NCI-H526 (cell line): ENCODE measurements around the gene CPEB3.
"Not testable (repeated sequence)": the region's sequence is repeated elsewhere in the genome, so short reads cannot be mapped to it uniquely, and the experiment has no call there.

ENCODE experiments used
- DNase-seq, 2 experiments: peaks; one replicate each; lab custom pipeline; 2025; lab: John Stamatoyannopoulos, UW

The CPEB3 gene

DNA sequence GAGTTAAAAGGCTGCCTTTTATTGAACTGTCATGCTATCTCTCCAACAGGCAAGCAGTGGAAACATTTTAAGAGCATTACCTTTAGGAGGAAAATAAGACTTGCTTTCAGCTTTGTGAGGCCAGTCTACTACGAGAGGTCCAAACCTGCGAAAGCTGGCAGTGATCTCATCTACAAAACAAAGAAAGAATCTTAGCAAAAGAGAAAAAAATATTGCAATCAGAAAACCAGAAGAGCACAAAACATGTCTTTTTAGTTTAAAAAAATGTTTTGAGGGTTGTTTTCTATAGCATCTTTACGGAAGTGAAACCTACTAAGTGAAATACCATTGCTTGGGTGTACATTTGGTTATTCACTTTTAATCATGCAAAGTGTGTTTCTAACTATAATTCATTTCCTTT is 147.9 kb downstream of the CPEB3 start:
- DNase-seq, result no peak

DNA sequence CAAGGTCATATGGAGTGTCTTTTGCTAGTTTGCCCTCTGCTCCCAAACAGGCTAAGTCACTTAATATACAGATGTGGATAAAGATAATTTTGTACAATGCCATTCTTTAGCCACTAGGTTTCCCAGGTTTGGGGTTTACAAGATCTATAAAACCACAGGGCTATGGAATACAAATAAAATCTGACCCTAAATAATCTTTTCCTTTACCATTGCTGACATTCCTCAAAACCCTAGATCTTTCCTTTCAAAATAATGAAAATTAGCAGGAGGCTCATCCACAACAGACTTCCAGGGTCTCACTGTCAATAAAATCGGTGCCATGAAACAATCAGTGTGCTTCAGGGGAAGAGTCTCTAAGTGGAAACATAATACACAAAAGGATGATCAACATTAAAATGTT is 148.4 kb downstream of the CPEB3 start:
- no peak for DNase-seq

DNA sequence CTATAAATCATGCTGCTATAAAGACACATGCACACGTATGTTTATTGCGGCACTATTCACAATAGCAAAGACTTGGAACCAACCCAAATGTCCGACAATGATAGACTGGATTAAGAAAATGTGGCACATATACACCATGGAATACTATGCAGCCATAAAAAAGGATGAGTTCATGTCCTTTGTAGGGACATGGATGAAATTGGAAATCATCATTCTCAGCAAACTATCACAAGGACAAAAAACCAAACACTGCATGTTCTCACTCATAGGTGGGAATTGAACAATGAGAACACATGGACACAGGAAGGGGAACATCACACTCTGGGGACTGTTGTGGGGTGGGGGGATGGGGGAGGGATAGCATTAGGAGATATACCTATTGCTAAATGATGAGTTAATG is 149.7 kb downstream of the CPEB3 start:
- DNase-seq, result not testable (repeated sequence)

DNA sequence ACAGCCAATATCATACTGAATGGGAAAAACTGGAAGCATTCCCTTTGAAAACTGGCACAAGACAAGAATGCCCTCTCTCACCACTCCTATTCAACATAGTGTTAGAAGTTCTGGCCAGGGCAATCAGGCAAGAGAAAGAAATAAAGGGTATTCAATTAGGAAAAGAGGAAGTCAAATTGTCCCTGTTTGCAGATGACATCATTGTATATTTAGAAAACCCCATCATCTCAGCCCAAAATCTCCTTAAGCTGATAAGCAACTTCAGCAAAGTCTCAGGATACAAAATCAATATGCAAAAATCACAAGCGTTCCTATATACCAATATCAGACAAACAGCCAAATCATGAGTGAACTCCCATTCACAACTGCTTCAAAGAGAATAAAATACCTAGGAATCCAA is 156.8 kb downstream of the CPEB3 start:
- DNase-seq, result not testable (repeated sequence)

DNA sequence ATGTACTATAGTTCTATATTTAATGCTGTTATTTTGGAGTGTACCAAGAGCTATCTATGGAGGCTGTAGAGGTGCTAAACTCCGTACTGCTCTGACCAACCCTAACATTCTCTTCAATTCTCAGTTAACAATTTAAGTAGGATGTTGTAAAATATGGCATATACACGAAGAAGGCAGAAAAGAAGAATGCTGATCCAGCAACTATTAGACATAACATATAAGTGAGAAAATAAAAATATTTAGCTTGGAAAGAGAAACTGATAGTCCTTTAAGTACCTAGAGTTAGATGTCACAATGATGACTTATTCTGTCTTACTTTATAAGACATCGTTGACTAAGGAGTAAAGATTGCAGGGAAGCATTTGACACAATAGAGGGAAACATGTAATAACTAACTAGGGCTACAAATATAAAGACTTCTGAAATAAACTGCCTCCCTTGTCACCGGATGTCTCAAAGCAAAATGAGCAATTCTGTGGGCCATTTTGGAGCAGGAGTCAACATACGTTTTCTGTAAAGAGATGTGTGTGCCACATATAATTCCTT is 159.5 kb downstream of the CPEB3 start:
- no peak for DNase-seq

DNA sequence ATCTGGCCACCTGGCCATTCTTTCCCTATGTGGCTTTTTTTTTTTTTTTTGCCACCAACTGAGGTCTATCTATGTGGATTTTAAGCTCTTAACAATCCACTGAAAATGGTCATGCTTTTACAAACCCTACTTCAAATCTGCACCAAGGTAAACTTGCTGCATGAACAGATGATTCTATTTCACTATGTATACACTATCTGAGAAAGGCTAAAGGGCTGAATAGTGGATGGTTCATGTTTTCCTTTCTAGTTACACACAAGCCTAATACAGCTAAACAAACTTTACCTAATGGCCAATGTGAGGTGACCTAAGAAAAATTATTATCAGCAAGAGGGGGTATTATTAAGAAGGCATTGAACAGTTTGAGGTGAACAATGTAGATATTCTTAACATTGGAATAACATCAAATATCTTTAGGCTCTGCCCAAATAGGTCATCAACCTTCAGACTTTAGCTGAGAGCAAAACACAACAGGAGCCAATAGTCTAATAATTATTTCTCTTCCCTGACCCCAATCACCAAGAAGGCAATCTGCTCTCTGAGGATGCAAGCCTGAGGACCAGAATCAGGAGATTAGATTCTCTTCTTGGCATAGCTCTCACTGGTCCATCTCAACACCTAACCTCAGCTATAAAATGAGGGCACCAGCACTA is 160.1 kb downstream of the CPEB3 start:
- no peak for DNase-seq

DNA sequence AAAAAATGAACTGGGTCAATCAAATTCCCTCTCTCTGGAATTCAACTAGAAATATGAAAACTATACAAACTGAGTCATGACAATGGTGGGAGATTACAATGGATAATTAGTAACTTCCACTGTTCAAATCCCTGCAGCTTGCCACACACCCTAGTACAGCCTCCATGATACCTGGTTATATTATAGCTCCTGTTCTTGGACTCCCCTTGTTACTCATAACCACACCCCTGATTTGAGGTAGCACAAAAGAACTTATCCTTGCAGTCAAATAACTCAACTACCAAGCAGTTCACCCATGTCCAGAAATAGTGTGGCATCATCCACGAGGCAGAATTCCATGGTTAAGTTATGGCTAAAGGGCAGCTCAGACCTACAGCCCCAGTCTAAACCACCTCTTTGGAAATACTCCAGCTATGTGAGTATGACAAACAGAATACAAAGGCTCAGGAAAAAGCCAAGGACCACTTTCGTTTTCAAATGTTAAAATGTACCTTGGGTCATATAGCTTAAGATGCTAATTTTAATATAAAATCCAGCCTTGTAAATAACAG is 164.7 kb downstream of the CPEB3 start:
- DNase-seq, result no peak

DNA sequence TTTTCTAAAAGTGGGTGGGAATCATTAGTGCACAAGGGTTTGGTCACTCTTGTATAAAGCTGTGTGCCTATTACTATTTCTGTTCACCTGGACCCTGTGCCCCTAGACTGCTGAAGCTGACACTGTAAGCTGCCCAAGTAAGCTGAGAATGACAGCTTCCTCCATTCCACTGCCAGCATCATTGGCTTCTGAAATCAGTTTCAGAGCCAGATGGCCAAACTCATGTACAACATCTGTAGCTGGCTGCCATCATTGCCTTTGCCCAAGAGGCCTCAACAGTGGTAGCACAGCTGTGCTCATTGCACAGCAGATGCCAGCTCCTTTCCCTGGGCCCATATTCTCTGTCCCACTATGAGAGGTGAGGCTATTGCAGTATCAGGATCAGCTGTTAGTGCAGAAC is 165.7 kb downstream of the CPEB3 start:
- DNase-seq, result no peak

DNA sequence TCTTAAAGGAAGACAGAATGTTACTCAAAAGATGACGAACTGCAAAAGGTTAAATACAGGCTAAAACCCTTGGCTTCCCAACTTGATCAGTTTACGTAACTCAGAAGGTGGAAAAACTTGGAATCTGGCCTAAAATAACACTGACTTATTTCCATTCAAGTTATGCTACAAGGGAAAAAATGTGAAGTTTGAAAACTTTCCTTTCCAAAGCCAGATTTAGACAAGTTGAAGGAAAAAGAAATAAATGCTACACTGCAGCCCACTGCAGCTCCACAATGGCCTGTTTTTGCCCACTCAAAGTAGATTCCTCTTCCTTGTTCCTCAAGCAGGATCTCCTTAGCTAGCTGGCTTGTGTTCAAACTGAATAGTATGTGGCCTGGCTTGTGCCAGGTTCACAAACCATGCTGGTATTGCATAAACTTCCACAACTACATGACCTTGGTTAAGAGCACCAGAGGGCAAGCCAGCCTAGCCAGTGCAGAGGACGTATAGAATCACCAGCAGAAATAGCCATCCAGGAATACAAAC is 166.2 kb downstream of the CPEB3 start:
- DNase-seq, result no peak

DNA sequence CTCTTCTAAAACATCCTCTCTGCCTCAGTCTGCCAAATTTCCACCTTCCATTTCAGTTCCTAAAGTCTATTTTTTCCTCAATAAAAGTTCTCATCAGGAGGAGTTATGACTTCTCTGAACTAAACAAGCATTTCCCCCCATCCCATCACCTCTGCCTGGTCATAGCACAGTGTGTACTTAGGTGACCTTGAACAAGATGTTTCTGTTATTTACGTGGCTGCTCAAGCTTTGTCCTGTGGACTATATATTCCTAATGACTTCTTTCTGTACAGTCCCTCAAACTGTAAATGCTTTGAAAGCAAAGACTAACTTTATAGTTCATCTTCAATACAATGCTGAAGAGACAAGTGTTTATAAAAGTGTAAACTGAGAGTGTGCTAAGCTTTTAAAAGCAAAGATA is 166.9 kb downstream of the CPEB3 start:
- no peak for DNase-seq

DNA sequence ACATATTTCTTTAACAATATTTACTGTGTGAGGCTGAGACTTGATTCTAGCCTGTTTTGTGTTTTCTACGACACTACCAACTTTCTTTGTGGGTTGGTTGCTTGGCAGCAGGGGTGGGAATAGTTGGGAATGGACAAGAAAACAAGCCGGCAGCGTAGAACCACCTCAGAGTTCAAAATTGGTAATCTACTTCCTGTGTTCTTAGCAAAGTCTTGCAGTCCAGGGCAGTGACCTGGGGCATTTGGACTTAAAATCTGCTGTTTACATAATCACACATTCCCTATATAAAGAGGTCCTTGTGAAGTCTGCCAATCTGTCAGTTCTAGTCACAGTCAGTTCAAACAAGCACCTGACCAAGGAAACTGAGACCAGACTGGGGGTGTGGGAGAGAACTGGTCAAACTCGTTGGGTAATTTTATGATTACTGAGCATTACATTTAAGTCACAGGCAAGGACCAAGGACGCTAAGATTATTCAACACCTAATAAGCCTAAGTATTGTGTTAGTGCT is 167.9 kb downstream of the CPEB3 start:
- no peak for DNase-seq

DNA sequence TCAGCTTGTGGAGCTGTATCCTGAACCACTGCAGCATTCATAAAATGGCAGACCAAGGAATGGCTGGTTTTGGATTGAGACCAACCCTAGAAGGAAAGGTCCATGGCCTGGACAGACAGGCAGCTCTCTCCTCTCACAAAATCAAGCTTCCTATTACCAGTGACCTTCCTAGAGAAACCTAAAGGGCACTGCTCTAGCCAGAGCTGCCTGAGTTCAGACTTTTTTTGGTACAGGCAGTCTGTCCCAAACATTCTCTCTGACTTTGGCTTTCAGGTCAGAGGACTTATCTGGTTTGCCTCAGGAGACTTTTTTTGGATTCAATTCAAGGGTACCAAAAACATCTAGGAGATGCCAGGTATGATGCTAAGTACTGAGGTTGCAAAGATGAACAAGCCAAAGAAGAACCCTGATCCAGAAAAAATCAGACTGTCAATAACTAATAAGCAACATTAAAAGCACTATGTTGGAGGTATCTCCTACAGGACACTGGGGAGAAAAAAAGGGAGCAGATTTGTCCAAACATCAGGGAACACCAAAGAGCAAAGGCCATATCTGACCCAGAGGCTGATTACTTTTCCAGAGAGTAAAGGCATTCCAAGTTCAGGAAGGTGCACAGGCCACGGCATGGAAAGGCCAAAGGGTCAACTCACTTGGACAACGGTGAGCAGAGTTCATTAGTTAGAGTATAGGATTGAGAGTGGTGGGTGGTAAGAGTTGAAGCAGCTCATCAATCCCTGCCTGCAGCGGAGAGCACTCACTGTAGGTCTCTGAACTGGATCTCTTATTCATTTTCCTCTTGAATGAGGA is 169.0 kb downstream of the CPEB3 start:
- DNase-seq, result no peak

DNA sequence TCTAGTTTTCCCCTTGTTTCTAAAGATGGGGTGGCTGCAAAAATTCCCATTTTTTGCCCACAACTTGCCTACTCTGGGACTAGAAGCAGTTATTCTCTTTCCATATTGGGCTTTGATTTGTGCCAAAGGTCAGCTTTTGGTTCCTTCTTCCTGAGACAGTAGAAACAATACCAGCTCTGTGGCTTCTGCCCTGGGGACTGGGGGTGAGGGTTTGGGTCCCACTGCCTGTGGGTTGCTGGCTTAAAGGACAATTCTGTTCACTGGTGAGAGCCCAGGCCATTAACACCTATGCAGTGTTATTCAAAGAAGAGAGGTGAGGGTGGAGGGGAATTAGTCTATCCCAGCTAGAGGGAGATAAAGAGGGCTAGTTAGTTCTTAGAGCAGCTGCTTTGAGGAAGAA is 171.5 kb downstream of the CPEB3 start:
- DNase-seq, result no peak

DNA sequence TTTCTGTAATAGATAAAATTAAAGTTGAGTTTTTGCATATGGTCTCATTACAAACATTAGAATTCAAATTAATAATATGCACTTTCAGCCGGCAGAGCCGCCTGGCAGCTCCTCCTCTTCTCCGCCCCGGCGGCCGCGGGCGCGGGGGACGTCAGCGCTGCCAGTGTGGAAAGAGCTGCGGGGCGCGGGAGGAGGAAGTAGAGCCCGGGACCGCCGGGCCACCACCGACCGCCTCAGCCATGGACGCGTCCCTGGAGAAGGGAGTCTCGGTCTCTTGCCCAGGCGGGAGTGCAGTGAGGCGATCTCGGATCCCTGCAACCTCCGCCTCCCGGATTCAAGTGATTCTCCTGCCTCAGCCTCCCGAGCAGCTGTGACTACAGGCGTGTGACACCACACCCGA is 176.0 kb downstream of the CPEB3 start:
- DNase-seq, result not testable (repeated sequence)

DNA sequence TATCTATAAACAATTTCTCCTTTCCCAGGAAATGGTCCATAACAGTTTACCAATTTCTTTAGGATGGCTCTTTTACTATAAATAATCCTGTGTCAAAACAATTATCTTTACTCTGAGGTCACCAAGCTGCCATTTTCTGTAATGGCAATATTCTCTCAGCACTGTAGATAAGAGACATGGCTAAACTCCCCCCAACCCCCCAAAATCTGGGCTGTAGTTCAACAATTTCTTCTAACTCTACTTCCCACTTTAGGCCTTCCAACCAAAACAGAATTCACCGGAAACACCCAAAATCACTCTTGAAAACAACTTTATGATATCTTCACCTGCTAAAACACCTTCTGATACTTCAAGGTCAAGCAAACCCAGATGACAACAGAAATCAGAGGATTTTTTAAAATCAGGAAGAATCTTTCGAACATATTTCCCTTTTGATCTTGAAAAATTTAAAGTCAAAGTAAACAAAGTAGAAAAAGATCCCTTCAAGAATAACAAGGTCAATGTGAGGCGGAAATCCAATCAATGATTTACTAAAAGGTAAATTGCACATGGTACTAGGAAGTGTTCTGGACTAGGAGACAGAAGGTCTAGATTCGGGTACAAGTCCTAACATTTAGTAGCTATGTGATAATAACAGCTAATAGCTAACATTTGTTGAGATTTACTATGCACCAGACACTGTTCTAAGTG is 176.8 kb downstream of the CPEB3 start:
- no peak for DNase-seq

DNA sequence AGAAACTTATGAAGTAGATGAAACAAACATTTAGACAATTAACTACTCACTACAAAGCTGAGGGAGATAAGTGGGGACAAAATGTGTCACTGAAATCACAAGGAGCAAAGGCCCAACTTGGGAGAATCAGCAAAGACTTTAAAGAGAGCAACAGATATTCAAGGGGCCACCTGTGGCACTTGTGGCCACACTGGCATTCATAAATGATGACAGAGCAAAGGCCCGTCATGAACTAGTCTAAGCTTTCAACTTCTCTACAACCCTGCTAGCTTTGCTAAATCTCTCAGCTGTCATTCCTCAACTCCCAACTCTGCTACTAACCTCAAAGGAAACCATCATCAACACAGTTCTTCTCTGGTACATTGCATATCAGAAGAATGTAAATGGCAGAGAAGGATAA is 178.4 kb downstream of the CPEB3 start:
- DNase-seq, result no peak

DNA sequence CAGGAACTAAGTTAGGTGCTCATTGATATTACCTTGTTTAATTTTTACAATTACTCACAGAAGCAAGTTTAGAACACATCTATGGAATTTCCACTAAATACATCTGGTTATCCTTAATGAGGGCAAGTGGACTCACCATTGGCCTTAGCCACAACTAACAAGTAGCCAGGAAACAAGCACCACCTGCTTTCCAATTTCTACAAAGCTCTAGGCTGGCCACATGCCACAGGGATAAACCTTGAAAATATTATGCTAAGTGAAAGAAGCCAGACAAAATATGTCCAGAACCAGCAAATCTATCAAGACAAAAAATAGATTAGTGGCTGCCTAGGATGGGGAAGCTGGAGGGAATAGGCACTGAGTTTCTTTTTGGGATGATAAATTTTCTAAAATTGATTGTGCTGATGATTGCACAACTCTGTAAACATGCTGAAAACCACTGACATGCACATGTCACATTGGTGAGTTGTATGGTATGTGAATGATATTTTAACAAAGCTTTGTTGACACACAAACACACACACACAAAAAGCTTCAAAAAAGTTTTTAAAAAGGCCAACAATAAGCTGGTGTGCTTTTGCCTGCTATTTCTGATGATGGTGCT is 179.4 kb downstream of the CPEB3 start:
- DNase-seq, result no peak

DNA sequence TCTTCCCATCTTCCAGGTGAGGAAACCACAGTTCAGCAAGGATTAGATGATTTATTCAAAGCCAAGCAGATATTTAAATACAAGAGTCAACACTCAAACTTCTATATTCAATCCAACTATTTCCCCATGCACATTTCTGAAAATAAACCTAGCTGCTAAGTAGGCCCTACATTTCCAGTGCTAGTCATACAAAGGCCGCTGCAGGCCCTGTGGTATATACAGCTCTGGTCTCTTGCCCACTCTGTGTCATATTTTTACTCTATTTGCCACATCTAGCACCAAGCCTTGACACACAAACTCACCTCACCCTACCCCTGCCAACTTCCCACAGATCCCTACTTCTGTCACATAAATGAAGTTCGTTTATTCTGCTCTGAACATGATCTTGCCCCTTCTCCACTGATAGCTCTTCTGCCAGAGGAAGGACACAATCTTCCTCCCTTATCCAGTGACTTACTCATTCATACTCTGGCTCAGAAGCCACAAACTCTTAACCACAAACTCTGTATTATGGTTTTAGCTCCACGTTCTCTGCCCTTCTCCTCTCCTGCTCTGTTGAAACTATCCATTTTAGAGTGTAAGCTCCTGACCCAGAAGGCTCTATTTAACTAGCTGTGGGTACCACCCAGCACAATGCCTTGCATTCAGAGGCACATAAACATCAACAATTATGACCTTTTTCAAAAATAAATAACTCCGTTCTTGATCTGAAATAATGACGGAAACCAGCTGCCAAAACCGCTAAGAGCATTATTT is 180.7 kb downstream of the CPEB3 start:
- no peak for DNase-seq

DNA sequence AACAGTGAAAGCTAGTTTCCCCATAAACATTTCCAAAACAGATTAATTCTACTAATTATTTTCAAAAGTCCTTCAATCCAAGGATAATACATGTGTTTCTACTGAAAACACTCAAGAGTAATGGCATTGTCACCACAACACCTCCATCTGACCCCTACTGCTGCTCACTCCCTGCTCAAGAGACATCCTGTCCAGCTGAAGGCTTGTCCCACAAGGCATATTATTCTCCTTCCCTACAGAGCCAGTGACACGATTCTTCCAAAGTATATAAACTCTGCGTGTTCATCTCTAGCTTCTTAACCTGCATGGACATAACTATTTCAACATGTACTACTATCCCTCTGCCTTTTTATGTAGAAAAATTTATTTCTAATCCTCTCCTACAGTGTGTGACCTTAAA is 182.1 kb downstream of the CPEB3 start:
- no peak for DNase-seq

DNA sequence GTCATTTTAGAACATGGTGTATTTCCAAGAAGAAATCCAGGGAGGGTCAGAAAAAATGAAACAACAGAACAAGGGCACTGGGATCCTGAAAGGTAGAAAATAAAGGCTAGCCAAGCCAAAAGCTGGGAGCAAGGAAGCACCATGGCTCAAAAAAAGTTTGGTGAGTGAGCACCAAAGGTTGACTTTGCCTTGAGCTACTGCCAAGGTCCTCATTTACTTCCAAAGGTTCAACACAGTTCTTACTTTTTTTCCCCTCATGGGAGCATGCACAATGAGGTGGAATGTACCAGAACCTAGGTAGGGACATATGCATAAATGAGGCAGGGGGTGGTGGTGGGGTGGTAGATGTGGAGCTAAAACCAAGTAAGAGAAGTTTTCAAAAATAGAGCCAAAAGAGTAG is 182.8 kb downstream of the CPEB3 start:
- no peak for DNase-seq
